HEK293 (cell line): ENCODE data around the gene SLC2A6.
A peak's percentile ranks its signal among the peaks of the same experiment; 100 is the strongest.

Experiments
- BCL6B ChIP-seq: fragments of 450-650 bp; formaldehyde crosslinking; IDR thresholded peaks from 2 replicates; pipeline ENCODE4 v1.5.1; 2017; ENCODE audit warnings: missing biosample characterization, missing genetic modification characterization
- INSM2 ChIP-seq: fragments of 450-650 bp; formaldehyde crosslinking; IDR thresholded peaks from 2 replicates; pipeline ENCODE4 v1.5.1; 2016; ENCODE audit warnings: missing biosample characterization, missing genetic modification characterization
- KLF1 ChIP-seq: fragments of 450-650 bp; formaldehyde crosslinking; IDR thresholded peaks from 2 replicates; pipeline ENCODE4 v1.5.1; 2016; ENCODE audit warnings: missing biosample characterization, missing genetic modification characterization
- KLF10 ChIP-seq: fragments of 450-650 bp; IDR thresholded peaks from 2 replicates; pipeline ENCODE4 v1.5.1; 2018; ENCODE audit warnings: missing biosample characterization, mild to moderate bottlenecking, missing genetic modification characterization
- KLF17 ChIP-seq: fragments of 450-650 bp; formaldehyde crosslinking; IDR thresholded peaks from 2 replicates; pipeline ENCODE4 v1.5.1; 2016; ENCODE audit warnings: missing biosample characterization, missing genetic modification characterization
- MEIS1 ChIP-seq: sonication (generic); formaldehyde crosslinking; IDR thresholded peaks from 2 replicates; pipeline ENCODE4 v1.8.1; 2022; ENCODE audit warnings: missing genetic modification reagents, mild to moderate bottlenecking, borderline replicate concordance
- OVOL3 ChIP-seq: fragments of 450-650 bp; formaldehyde crosslinking; IDR thresholded peaks from 2 replicates; pipeline ENCODE4 v1.5.1; 2016; ENCODE audit warnings: missing biosample characterization, missing genetic modification characterization
- ZBTB10 ChIP-seq: fragments of 450-650 bp; formaldehyde crosslinking; IDR thresholded peaks from 2 replicates; pipeline ENCODE4 v1.5.1; 2016; ENCODE audit warnings: missing biosample characterization, missing genetic modification characterization
- ZBTB26 ChIP-seq: fragments of 450-650 bp; formaldehyde crosslinking; optimal IDR thresholded peaks from 2 replicates; pipeline ENCODE3; 2016; ENCODE audit warnings: missing biosample characterization, mild to moderate bottlenecking, missing genetic modification characterization
- ZBTB7A ChIP-seq: fragments of 450-650 bp; formaldehyde crosslinking; IDR thresholded peaks from 2 replicates; pipeline ENCODE4 v1.5.1; 2016; ENCODE audit warnings: low read depth, missing biosample characterization, missing genetic modification characterization
- ZFP3 ChIP-seq: fragments of 450-650 bp; formaldehyde crosslinking; IDR thresholded peaks from 2 replicates; pipeline ENCODE4 v1.5.1; 2016; ENCODE audit warnings: low read depth, missing biosample characterization, missing genetic modification characterization
- ZNF146 ChIP-seq: fragments of 450-650 bp; formaldehyde crosslinking; IDR thresholded peaks from 2 replicates; pipeline ENCODE4 v1.5.1; 2016; ENCODE audit warnings: missing biosample characterization, missing genetic modification characterization
- ZNF18 ChIP-seq: fragments of 450-650 bp; formaldehyde crosslinking; IDR thresholded peaks from 2 replicates; pipeline ENCODE4 v1.5.1; 2016; ENCODE audit warnings: missing biosample characterization, missing genetic modification characterization
- ZNF211 ChIP-seq: fragments of 450-650 bp; formaldehyde crosslinking; IDR thresholded peaks from 2 replicates; pipeline ENCODE4 v1.5.1; 2016; ENCODE audit warnings: low read depth, missing biosample characterization, missing genetic modification characterization
- ZNF26 ChIP-seq: fragments of 450-650 bp; formaldehyde crosslinking; IDR thresholded peaks from 2 replicates; pipeline ENCODE4 v1.5.1; 2016; ENCODE audit warnings: missing biosample characterization, missing genetic modification characterization
- ZNF266 ChIP-seq: fragments of 450-650 bp; formaldehyde crosslinking; IDR thresholded peaks from 2 replicates; pipeline ENCODE4 v1.5.1; 2016; ENCODE audit warnings: missing biosample characterization, missing genetic modification characterization, low read depth
- ZNF341 ChIP-seq: fragments of 450-650 bp; formaldehyde crosslinking; IDR thresholded peaks from 2 replicates; pipeline ENCODE4; 2016; ENCODE audit warnings: low read depth, missing biosample characterization, missing genetic modification characterization
- ZNF354C ChIP-seq: fragments of 450-650 bp; formaldehyde crosslinking; IDR thresholded peaks from 2 replicates; pipeline ENCODE4 v1.5.1; 2016; ENCODE audit warnings: missing biosample characterization, missing genetic modification characterization, low read depth, borderline replicate concordance
- ZNF449 ChIP-seq: fragments of 450-650 bp; formaldehyde crosslinking; IDR thresholded peaks from 2 replicates; pipeline ENCODE4 v1.5.1; 2017; ENCODE audit warnings: missing biosample characterization, mild to moderate bottlenecking, missing genetic modification characterization, moderate library complexity
- ZNF549 ChIP-seq: fragments of 450-650 bp; IDR thresholded peaks from 2 replicates; pipeline ENCODE4 v1.5.1; 2018; ENCODE audit warnings: missing biosample characterization, missing genetic modification characterization, mild to moderate bottlenecking, inconsistent platforms, moderate library complexity
- ZNF660 ChIP-seq: fragments of 450-650 bp; IDR thresholded peaks from 2 replicates; pipeline ENCODE4 v1.5.1; 2018; ENCODE audit warnings: missing biosample characterization, mild to moderate bottlenecking, missing genetic modification characterization
- ZNF692 ChIP-seq: fragments of 450-650 bp; formaldehyde crosslinking; IDR thresholded peaks from 2 replicates; pipeline ENCODE4 v1.5.1; 2016; ENCODE audit warnings: missing biosample characterization, missing genetic modification characterization
- ZNF76 ChIP-seq: fragments of 450-650 bp; formaldehyde crosslinking; IDR thresholded peaks from 2 replicates; pipeline ENCODE4; 2016; ENCODE audit warnings: low read depth, missing biosample characterization, missing genetic modification characterization, borderline replicate concordance

Gene SLC2A6

GRCh38 chr9:133478851-133479711, at the start of gene SLC2A6 (continued):
- TF ChIP-seq ZNF18 (tag by site-specific recombination) (no peak), INSM2 (tag by site-specific recombination) (no peak), ZNF211 (tag by site-specific recombination) (no peak), ZNF354C (tag by site-specific recombination) (no peak), ZFP3 (tag by site-specific recombination) (no peak), ZNF449 (tag by site-specific recombination) (no peak), KLF17 (0 out of 2 replicates have a peak, but pooled peaks have one; percentile 32), ZNF76 (no peak), ZNF26 (tag by site-specific recombination) (no peak), KLF10 (tag by site-specific recombination) (peak; percentile 41; the same call in 1 of the 2 replicates), ZNF341 (tag by site-specific recombination) (peak; percentile 88), ZNF549 (no peak), ZNF692 (tag by site-specific recombination) (peak; percentile 71), ZBTB26 (tag by site-specific recombination) (peak; percentile 86), MEIS1 (CRISPR knock-in tag) (no peak), ZBTB10 (tag by site-specific recombination) (peak; percentile 61; the same call in 1 of the 2 replicates), ZNF146 (no peak), ZNF266 (tag by site-specific recombination) (no peak), BCL6B (no peak), ZBTB7A (no peak; the same call in 1 of the 2 replicates), KLF1 (peak; percentile 22; the same call in 1 of the 2 replicates), OVOL3 (tag by site-specific recombination) (no peak), ZNF660 (tag by site-specific recombination) (peak; percentile 34; the same call in 1 of the 2 replicates)
